ENCODE results near the gene ADIPOR1.

DNA sequence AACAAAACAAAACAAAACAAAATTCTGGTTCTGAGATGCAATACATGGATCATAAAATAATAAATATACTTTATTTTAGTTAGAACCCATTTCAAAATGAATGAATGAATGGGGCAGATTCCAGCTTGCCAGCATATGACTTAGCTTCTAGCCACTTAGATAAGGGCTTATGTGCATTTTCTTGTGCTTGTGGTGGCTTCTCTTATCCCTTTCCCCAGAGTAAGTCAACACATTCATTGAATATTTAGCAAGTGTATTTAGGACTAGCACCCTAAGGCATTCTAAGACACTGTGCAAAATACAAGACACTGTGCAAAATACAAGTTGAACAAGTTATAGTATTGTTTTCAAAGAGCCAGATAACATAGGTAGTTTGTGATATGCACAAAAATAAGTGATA lies 4.7 kb downstream of the ADIPOR1 start:
- TF ChIP-seq, protein P1, sequence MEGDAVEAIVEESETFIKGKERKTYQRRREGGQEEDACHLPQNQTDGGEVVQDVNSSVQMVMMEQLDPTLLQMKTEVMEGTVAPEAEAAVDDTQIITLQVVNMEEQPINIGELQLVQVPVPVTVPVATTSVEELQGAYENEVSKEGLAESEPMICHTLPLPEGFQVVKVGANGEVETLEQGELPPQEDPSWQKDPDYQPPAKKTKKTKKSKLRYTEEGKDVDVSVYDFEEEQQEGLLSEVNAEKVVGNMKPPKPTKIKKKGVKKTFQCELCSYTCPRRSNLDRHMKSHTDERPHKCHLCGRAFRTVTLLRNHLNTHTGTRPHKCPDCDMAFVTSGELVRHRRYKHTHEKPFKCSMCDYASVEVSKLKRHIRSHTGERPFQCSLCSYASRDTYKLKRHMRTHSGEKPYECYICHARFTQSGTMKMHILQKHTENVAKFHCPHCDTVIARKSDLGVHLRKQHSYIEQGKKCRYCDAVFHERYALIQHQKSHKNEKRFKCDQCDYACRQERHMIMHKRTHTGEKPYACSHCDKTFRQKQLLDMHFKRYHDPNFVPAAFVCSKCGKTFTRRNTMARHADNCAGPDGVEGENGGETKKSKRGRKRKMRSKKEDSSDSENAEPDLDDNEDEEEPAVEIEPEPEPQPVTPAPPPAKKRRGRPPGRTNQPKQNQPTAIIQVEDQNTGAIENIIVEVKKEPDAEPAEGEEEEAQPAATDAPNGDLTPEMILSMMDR (IDR thresholded peaks at IDR 0.05; ENCODE audit: insufficient read depth, low read length): no peak
- TF ChIP-seq SPI1 (IDR thresholded peaks at IDR 0.05; ENCODE audit: borderline replicate concordance, low read depth) (no peak), POLR2AphosphoS5 (IDR thresholded peaks at IDR 0.05; ENCODE audit: low read depth) (no peak)
